ENCODE results near the gene HOXB8.

Gene HOXB8

DNA sequence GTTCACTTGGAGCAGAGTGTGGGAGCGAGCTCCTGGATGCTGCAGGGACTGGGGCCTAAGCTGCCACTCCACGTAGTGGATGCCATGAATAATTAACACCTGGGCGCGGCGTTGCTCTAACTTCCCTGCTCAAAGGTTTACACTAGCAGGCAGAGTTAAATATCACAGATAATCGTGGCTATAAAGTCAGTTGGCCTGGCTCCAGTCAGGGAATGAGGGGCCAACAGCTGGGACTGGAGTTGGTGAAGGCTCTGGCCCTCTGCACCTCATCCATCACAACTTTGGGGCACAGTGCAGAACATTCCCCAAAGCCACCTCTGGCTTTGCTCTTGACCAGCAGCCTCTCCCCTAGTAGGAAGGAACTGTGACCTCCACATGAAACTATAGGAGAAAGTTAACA lies 47.9 kb downstream of the HOXB8 start:
- no peak for DNase-seq

DNA sequence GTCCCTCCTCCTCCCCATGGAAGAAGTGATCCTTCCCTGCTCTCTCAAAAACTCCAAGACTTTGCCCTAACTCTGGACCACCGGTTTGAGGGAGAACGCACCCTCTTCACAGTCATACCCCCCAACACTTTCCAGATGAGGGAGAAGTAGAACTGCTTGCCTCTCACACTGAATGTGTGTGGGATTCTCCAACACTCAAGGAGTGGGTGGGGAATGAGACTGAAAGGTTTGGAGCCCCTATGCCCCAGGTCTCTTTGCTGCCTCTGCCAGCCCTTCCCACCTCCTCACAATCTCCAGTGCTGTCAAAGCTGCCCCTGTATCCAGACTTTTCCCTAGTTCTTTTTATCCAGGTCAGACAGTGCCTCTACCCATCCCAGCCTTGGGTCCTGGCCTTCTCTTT lies 48.4 kb downstream of the HOXB8 start:
- no peak for DNase-seq

DNA sequence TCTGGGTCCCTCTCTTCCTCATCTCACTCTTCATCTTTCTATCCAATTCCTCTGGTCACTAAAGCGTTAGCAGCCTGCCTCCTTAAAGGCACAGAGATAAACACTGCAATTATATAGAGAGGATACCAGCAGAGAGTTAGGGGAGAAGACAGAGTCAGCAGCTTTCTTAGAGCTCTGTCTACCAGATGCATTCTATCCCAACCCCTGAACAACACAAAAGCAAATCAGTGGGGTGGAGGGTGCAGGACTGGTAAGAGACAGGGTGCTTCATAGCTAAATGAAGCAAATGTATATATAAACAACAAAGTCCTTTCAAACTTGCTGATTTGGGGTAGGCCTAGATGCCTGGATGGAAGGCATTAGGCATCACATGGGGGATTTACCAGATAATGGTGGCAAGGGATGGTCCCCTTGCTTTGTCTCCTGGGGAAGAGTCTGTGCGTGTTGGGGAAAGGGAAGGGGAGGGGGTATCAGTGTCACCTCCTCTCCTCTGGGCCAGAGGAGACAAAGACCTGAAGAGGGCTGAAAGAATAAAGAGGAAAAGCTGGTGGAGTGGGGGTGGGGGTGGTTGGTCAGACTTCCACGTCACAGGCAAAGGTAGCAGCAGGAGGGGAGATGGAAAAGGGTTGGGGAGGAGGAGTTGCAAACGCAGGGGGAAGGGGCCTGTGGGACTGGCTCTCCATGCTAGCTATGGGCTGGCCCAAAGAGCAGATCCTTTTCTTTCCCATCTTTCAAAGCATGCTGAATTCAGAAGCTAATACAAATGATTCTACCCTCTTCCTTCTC lies 49.0 kb downstream of the HOXB8 start:
- no peak for DNase-seq

DNA sequence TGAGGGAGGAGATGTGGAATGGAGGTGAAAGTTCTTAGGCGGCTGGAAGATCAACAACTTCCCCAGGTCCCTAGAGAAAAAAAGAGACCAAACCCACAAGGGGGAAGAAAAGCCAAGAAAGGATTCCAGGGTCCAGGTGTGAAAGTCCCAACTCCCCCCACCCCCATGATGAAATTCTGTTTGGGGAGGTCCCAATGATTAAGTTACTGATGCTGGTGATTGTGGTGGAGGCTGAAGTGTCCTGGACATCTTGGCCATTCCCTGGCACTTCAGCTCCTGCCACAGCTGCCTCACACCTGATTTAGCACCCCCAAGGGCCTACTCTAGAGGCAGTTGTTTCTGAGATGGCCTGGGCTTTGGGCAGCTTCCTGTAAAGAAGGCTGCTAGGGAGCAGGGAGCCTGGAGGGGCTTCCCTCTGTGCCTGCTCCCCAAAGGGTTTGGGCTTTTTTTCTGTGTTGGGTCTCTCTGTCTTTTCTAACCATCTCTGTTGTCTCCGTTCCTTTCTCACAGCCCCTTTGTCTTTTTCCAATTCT lies 50.0 kb downstream of the HOXB8 start:
- DNase-seq, result no peak

DNA sequence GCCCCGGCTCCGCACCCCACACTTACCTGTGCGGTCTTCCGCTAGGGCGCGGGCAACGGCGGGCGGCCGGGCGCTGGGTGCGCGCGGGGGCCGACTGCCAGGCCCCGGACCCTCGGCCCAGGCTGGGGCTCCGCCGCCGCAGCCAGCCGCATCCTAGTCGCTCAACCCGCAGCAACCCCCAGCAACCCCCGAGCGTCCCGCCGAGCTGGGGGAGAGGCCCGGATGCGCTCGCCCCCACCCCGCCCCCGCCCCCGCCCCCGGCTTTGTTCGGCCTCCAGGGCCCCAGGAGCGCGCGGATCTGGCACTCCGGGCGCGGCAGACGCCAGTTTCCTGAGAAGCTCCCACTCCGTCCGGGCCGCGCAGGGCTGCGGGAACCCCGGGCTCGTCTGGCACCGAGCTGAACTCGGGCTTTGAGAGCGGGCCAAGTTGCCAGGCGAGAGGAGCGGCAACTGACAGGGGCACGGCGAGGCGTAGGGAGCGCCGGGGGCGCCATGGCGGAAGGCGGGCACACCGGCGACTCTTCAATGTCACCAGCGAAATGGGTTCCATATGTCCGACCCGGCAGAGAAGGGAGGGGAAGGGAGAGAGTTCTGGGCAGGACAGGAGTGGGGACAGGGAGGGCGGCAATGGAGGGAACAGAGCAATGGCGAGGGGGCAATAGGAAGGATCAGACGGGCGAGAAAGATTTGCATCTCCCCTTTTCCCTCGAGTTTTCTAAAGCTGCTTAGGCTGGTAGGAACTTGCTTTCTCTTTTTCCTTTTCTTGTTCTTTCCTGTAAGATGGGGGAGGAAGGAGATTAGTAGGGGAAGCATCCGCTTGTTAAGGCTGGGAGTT lies 50.7 kb downstream of the HOXB8 start:
- DNase-seq, result no peak

- no peak for DNase-seq
Observed at GRCh38 chr17:48563867-48564187, 51.3 kb downstream of the HOXB8 start.

DNA sequence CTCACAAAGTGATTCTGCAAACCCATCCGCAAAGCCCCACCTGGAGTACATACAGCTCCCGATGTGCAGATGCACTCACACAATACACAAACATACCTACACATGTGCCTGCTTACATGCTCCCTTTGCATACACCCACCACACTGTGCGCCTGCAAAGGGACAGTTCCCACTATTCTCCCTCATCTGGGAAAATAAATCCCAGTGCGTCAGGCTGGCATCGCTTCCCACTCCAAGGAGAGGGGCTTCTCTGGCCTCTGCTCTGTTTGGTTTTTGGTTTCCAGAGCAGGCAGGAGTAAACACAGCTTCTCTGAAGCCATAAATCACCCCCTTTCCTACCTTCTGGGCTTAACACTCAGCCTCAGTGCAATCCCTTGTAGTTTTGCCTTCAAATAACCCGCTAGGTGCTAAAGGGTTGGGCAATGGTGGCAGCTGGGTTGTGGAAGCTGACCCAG lies 51.7 kb downstream of the HOXB8 start:
- DNase-seq, result no peak

- DNase-seq, result no peak
Observed at GRCh38 chr17:48562934-48563333, 52.2 kb downstream of the HOXB8 start.

All from stimulated activated CD4-positive, alpha-beta T cell treated with anti-CD3 and anti-CD28 coated beads, Interleukin-15, amount 100 ng/mL, for 24 hours (primary cell).